Cardiac muscle cell (in vitro differentiated cells and primary cell): ENCODE data around the gene IL17RB. TPM values are rescaled to one million over a fixed set of nuclear protein-coding genes. Genes with fewer than 3 reads are reported as not detected.

ENCODE experiments used
- DNase-seq, 2 donors: peaks; one replicate each; pipeline versions ENCODE4 v3.0.0 to v3.0.0-alpha.2; 2010 to 2017; ENCODE audit warnings: low read depth in 1 of 2, low spot score in 1 of 2
- H3K27ac ChIP-seq: fragments of 200-600 bp; sonication (generic); 2 replicates; pipeline ENCODE4 v1.5.1; 2016
- H3K27me3 ChIP-seq: fragments of 200-600 bp; sonication (generic); 2 replicates; pipeline ENCODE4 v1.6.0; 2016; ENCODE audit warnings: control low read depth
- H3K36me3 ChIP-seq: fragments of 200-600 bp; sonication (generic); 2 replicates; pipeline ENCODE4 v1.5.1; 2016; ENCODE audit warnings: control low read depth
- H3K4me1 ChIP-seq: fragments of 200-600 bp; sonication (generic); 2 replicates; pipeline ENCODE4 v1.8.1; 2017; ENCODE audit warnings: low read depth, mild to moderate bottlenecking, mixed run types
- H3K4me3 ChIP-seq: fragments of 200-600 bp; sonication (generic); 2 replicates; pipeline ENCODE4 v1.5.1; 2016; ENCODE audit warnings: mild to moderate bottlenecking
- H3K9me3 ChIP-seq: fragments of 200-600 bp; sonication (generic); 2 replicates; pipeline ENCODE4 v1.5.1; 2017; ENCODE audit warnings: low read depth, mild to moderate bottlenecking, control low read depth
- CTCF ChIP-seq: IDR thresholded peaks from 2 replicates; pipeline ENCODE4 v1.5.1; 2012; ENCODE audit warnings: low read depth, mild to moderate bottlenecking, low read length
- polyA plus RNA-seq: library from polyadenylated mRNA; unstranded; fragments of >200 nt; fragmentation: Nextera tagmentation; extraction: Ambion mirVana; gene quantifications from 2 replicates; pipeline ENCODE4 v1.2.1, GENCODE V29; 2016
- total RNA-seq: library from RNA; depleted of rRNA; stranded (reverse); fragments of >200 nt; gene quantifications from 2 replicates; pipeline ENCODE4 v1.2.3, GENCODE V29; 2016

Gene IL17RB
- total and polyA plus RNA-seq, 2 experiments from 2014 or later: 11.5 to 13.1 TPM

GRCh38 chr3:53899750-53900149, 53.4 kb downstream of the IL17RB start:
- H3K4me3 ChIP-seq: no peak overlapping the region
- no peaks in the 10 kb centered on the region for H3K9me3 ChIP-seq
- peaks cover 20% of the 10 kb centered on the region for H3K27me3 ChIP-seq
- H3K36me3 ChIP-seq: no peaks in the 10 kb centered on the region
- no peak for DNase-seq
- no peaks in the 10 kb centered on the region for H3K4me1 ChIP-seq
- H3K27ac ChIP-seq: no peak overlapping the region
- TF ChIP-seq CTCF: no peak

DNA sequence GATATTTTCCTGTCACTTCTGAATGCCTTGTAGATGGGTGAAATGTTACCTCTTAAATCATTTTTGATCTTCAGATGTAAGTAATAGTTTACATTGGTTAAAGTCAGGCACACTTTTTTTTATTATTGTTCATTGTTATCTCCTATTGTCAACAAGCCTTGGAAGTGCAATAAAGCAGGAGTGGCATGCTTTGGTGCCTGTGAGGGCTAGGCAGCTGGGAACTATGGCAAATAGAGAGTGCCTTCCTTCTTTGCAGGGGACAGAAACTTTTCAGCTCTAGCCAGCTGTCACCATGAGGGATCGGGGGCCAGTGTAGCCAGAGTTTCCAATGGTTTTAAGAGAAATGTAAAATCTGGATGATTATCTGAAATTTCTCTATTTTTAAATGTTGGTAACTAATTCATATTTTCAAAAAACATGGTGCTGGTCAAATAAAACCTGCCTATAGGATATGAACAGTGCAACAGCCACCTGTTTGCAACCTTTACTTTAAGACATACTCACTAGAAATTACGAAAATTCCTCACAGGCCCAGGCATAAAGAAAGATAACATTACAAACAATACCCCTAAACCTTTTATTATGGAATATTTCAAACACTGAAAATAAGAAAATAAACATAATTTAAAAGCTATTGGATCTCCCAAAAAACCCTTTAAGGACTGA, 54.4 kb downstream of the IL17RB start:
- no peak for TF ChIP-seq CTCF
- no peak overlapping the region for H3K27ac ChIP-seq
- no peak for DNase-seq
- no peaks in the 10 kb centered on the region for H3K9me3 ChIP-seq
- H3K27me3 ChIP-seq: peaks cover 20% of the 10 kb centered on the region
- H3K36me3 ChIP-seq: no peaks in the 10 kb centered on the region
- H3K4me1 ChIP-seq: no peaks in the 10 kb centered on the region
- H3K4me3 ChIP-seq: no peak overlapping the region

DNA sequence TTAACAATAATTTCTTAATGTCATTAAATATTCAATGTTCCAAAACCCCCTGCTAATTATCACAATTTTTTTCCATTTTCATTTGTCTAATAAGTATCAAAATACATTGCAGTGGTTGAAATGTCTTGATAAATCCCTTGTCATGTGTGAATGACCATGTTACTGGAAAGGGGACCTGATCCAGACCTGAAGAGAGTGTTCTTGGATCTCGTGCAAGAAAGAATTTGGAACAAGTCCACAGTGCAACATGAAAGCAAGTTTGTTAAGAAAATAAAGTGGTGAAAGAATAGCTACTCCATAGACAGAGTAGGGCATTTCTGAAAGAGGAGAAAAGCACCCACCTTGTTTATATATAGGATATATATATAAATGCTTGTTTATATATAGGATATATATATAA, 55.7 kb downstream of the IL17RB start:
- no peak overlapping the region for H3K4me3 ChIP-seq
- peaks cover 9% of the 10 kb centered on the region for H3K27me3 ChIP-seq
- H3K36me3 ChIP-seq: no peaks in the 10 kb centered on the region
- no peaks in the 10 kb centered on the region for H3K9me3 ChIP-seq
- no peak for TF ChIP-seq CTCF
- no peak overlapping the region for H3K27ac ChIP-seq
- H3K4me1 ChIP-seq: no peaks in the 10 kb centered on the region
- no peak for DNase-seq

- H3K4me3 ChIP-seq: no peak overlapping the region
- no peaks in the 10 kb centered on the region for H3K36me3 ChIP-seq
- no peak for TF ChIP-seq CTCF
- peaks cover 2% of the 10 kb centered on the region for H3K27me3 ChIP-seq
- no peaks in the 10 kb centered on the region for H3K9me3 ChIP-seq
- no peak for DNase-seq
- H3K4me1 ChIP-seq: no peaks in the 10 kb centered on the region
- no peak overlapping the region for H3K27ac ChIP-seq
These were observed 56.3 kb downstream of the IL17RB start for GRCh38 chr3:53902711-53903110.

DNA sequence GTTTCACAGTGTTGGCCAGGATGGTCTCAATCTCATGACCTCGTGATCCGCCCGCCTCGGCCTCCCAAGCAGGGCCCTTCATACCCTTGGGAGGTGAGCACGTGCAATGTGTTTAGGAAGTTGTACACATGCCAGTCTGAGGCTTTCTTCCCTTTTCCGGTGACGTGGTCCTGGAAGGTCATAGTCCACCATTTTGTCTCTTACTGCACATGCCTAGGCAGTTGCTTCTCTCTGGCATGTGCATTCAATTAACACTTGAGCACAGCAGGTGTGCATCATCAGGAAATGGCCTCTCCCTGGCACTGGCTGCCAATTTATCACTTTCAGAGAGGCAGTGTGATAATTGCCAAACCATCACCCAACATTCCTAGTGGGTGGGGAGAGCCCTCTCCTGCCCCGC, 67.0 kb downstream of the IL17RB start:
- peaks cover 3% of the 10 kb centered on the region for H3K27me3 ChIP-seq
- no peak for TF ChIP-seq CTCF
- H3K4me3 ChIP-seq: no peak overlapping the region
- H3K36me3 ChIP-seq: no peaks in the 10 kb centered on the region
- H3K9me3 ChIP-seq: no peaks in the 10 kb centered on the region
- no peak for DNase-seq
- H3K27ac ChIP-seq: no peak overlapping the region
- no peaks in the 10 kb centered on the region for H3K4me1 ChIP-seq

Other genes with a start within 250 kb of the IL17RB start
- 11.5 and 36.1 TPM in 2 replicates for gene CHDH, start 149 bp upstream of the IL17RB start, total RNA-seq
- 12.8 and 23.3 TPM in 2 replicates for gene CHDH, start 149 bp upstream of the IL17RB start, polyA plus RNA-seq
- gene ACTR8, start 35.6 kb downstream of the IL17RB start, total RNA-seq: 31.9 and 35.9 TPM in 2 replicates
- 29.3 and 36.4 TPM in 2 replicates for gene ACTR8, start 35.6 kb downstream of the IL17RB start, polyA plus RNA-seq
- gene SELENOK, start 45.3 kb downstream of the IL17RB start, total RNA-seq: 73.7 and 77.8 TPM in 2 replicates
- gene SELENOK, start 45.3 kb downstream of the IL17RB start, polyA plus RNA-seq: 172 and 227 TPM in 2 replicates